ENCODE measurements around the gene MT3.

MT3 gene

GRCh38 chr16:56625140-56625942 lies 36.0 kb downstream of the MT3 start, which contains the start of gene MT1E:
MT1E (plus strand) TSS chr16:56625781; CDS start chr16:56625852, 71 bp downstream.
- TF ChIP-seq CTCF (IDR thresholded peaks at IDR 0.05) = no peak

- no peak for TF ChIP-seq CTCF (IDR thresholded peaks at IDR 0.05)
Measured at GRCh38 chr16:56625943-56626654, 36.8 kb downstream of the MT3 start.

DNA sequence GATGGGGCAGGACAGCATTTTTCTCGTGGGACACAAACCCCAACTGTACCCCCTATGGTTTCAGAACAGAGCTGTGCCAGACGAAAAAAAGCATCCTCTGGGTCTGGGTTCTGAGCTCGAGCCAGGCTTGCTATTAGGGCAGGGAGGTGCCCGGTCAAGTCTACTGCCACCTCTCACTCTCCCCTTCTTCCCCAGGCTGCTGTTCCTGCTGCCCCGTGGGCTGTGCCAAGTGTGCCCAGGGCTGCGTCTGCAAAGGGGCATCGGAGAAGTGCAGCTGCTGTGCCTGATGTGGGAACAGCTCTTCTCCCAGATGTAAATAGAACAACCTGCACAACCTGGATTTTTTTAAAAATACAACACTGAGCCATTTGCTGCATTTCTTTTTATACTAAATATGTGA lies 37.4 kb downstream of the MT3 start:
- TF ChIP-seq CTCF (IDR thresholded peaks at IDR 0.05) = no peak

DNA sequence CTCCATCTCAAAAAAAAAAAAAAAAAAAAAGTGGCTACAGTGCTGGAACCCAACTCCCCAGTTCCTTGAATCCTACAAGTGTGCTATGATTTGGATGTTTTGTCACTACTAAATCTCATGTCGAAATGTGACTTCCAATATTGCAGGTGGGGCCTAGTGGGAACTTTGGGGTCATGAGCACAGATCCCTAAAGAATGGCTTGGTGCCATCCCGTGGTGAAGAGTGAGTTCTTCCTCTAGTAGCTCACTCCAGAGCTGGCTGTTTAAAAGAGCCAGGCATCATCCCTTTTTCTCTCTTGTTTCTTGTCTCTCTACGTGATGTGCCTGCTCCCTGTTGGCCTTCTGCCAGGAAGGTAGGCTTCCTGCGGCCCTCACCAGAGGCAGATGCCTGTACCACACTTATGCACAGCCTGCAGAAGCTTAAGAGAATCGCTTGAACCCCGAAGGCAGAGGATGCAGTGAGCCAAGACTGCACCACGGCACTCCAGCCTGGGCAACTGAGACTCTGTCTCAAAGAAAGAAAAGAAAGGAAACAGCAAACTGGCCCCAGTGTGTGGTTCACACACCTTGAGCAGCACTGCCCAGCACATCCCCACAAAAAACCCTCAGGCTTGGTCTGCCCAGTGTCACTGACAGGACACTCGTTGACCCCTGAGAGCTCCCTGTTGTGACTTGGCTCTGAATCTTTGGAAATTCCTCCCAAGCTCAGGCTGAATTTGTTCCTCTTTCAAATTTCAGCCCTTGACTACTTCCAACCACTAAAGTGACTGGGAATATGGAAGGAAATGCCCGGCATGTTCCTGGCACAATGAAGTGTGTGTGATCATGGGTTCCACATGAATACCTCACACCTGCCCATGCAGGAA lies 39.4 kb downstream of the MT3 start:
- no peak for TF ChIP-seq CTCF (IDR thresholded peaks at IDR 0.05)

DNA sequence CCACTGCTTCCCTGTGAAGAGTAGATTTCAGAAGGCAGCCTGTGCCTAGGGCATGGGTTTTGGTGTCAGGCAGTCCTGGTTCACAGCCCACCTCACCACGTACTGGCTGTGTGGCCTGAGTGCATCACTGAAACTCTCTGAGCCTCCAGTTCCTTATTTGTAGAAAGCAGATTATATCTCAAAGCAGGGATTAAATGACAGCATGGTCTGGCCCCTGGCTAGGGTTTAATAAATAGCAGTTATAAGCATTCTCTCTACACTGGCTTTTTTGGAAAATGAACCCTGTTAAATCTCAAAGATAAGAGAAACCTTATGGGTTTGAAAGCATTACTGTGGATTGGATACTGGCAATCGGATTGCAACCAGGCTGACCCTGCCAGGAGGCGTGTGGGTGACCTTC lies 40.2 kb downstream of the MT3 start:
- TF ChIP-seq CTCF (IDR thresholded peaks at IDR 0.05) = no peak

GRCh38 chr16:56630134-56630533 lies 40.8 kb downstream of the MT3 start:
- no peak for TF ChIP-seq CTCF (IDR thresholded peaks at IDR 0.05)

DNA sequence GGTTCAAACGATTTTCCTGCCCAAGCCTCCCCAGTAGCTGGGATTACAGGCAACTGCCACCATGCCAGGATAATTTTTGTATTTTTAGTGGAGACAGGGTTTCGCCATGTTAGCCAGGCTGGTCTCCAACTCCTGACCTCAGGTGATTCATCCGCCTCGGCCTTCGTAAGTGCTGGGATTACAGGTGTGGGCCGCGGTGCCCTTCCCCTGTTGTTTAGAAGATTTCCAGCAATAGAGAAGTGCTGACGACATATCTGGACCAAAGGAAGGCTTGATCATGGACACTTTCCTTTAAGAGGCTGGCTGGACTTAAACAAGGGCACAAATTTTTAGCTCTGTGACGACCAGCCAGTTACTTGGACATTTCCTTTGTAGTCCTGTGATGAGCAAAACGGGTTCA lies 41.9 kb downstream of the MT3 start:
- no peak for TF ChIP-seq CTCF (IDR thresholded peaks at IDR 0.05)
